Cardiac fibroblast (primary cell): ENCODE results near the gene RBP5.

Experiments used
- DNase-seq, 2 donors: peaks; one replicate each; pipeline versions ENCODE4 v3.0.0 to v3.0.0-alpha.2; 2010; ENCODE audit warnings: low read depth in 2 of 2
- H3K4me3 ChIP-seq, 2 donors: replicated peaks in 1 of 2; 1 replicate in 1 of 2; 2 replicates in 1 of 2; pipeline ENCODE4 v1.5.1; 2011; ENCODE audit warnings: low read depth in 2 of 2, low read length in 2 of 2, mild to moderate bottlenecking in 2 of 2, moderate library complexity in 1 of 2
- CTCF ChIP-seq: IDR thresholded peaks from one replicate; pipeline ENCODE4 v1.5.1; 2011; ENCODE audit warnings: low read depth, mild to moderate bottlenecking, low read length, inconsistent platforms

The RBP5 gene

GRCh38 chr12:7099290-7099996 lies 29.2 kb downstream of the RBP5 start:
- H3K4me3 ChIP-seq, result no peak overlapping the region
- no peak for TF ChIP-seq CTCF
- DNase-seq, result no peak

GRCh38 chr12:7096979-7097378 lies 31.7 kb downstream of the RBP5 start:
- H3K4me3 ChIP-seq, result no peak overlapping the region
- no peak for DNase-seq
- no peak for TF ChIP-seq CTCF

- no peak for TF ChIP-seq CTCF
- no peak overlapping the region for H3K4me3 ChIP-seq
- DNase-seq, result no peak
These were observed 32.4 kb downstream of the RBP5 start for GRCh38 chr12:7096006-7096932.

GRCh38 chr12:7093892-7094291 lies 34.8 kb downstream of the RBP5 start:
- peak; percentile 27 to 32 for DNase-seq
- no peak overlapping the region for H3K4me3 ChIP-seq
- TF ChIP-seq CTCF, result no peak

GRCh38 chr12:7093486-7093885 lies 35.2 kb downstream of the RBP5 start:
- no peak for TF ChIP-seq CTCF
- H3K4me3 ChIP-seq, result no peak overlapping the region
- DNase-seq, result no peak

- no peak for TF ChIP-seq CTCF
- no peak overlapping the region for H3K4me3 ChIP-seq
- no peak for DNase-seq
These were observed 35.7 kb downstream of the RBP5 start for GRCh38 chr12:7092986-7093460.
